NT2/D1 (cell line): ENCODE results near the gene AHCYL2.

ENCODE experiments used
- SUZ12 ChIP-seq: IDR thresholded peaks from 2 replicates; pipeline ENCODE4 v1.6.1; 2011; ENCODE audit not compliant: insufficient read length, insufficient read depth; ENCODE audit errors: extremely low read depth
- YY1 ChIP-seq: IDR thresholded peaks from 2 replicates; pipeline ENCODE4 v1.6.1; 2011; ENCODE audit not compliant: insufficient read length, insufficient read depth
- ZNF274 ChIP-seq: IDR thresholded peaks from 2 replicates; pipeline ENCODE4 v1.6.1; 2011; ENCODE audit warnings: mild to moderate bottlenecking, low read depth, low read length

GRCh38 chr7:129387537-129387936 lies 162.7 kb downstream of the AHCYL2 start:
- TF ChIP-seq YY1 (no peak), ZNF274 (no peak), SUZ12 (no peak)
